K562 (cell line): ENCODE measurements around the gene HLA-DMB. TPM values are rescaled to one million over a fixed set of nuclear protein-coding genes. Genes with fewer than 3 reads are reported as not detected.

Experiments
- CBX5 ChIP-seq: IDR thresholded peaks from 2 replicates; pipeline ENCODE4 v1.6.1; 2014; ENCODE audit warnings: low read depth, borderline replicate concordance
- ELF1 ChIP-seq: fragments of 200-800 bp; sonication (Bioruptor generic); IDR thresholded peaks from 2 replicates; pipeline ENCODE4 v1.6.1; 2016; ENCODE audit warnings: missing genetic modification characterization, missing compliant biosample characterization
- HDAC8 ChIP-seq: fragments of 450-650 bp; IDR thresholded peaks from 2 replicates; pipeline ENCODE4 v1.6.1; 2016; ENCODE audit warnings: mild to moderate bottlenecking, missing genetic modification characterization, moderate library complexity, missing compliant biosample characterization
- KDM5B ChIP-seq: fragments of 200-600 bp; sonication (generic); IDR thresholded peaks from 2 replicates; pipeline ENCODE4 v1.6.1; 2012; ENCODE audit warnings: low read depth, mild to moderate bottlenecking, moderate library complexity, low read length, control low read depth, inconsistent platforms; ENCODE audit not compliant: insufficient replicate concordance
- LCOR ChIP-seq: sonication (generic); formaldehyde crosslinking; IDR thresholded peaks from 2 replicates; pipeline ENCODE4 v1.8.0; 2022; ENCODE audit warnings: mild to moderate bottlenecking, missing genetic modification reagents
- MEIS2 ChIP-seq: fragments of 450-650 bp; IDR thresholded peaks from 2 replicates; pipeline ENCODE4 v1.6.1; 2014; ENCODE audit warnings: mild to moderate bottlenecking; ENCODE audit not compliant: partially characterized antibody
- NBN ChIP-seq: fragments of 450-650 bp; IDR thresholded peaks from 2 replicates; pipeline ENCODE4 v1.6.1; 2016; ENCODE audit warnings: low read depth, mild to moderate bottlenecking
- PRMT5 ChIP-seq: sonication (generic); formaldehyde crosslinking; IDR thresholded peaks from 2 replicates; pipeline ENCODE4 v1.5.0; 2020; ENCODE audit warnings: missing genetic modification reagents
- PRPF4 ChIP-seq: fragments of 200-400 bp; formaldehyde crosslinking; IDR thresholded peaks from one replicate; pipeline ENCODE4 v1.6.1; 2017; ENCODE audit warnings: low read length, low read depth, mild to moderate bottlenecking; ENCODE audit not compliant: insufficient read depth, poor library complexity, severe bottlenecking
- RREB1 ChIP-seq: fragments of 250-450 bp; sonication (Bioruptor Pico); IDR thresholded peaks from 2 replicates; pipeline ENCODE4 v1.4.0; 2020
- ZNF384 ChIP-seq: IDR thresholded peaks from 2 replicates; pipeline ENCODE4 v1.6.1; 2012; ENCODE audit warnings: low read depth, low read length, improper control_type of control experiment
- ZNF76 ChIP-seq: fragments of 250-450 bp; sonication (Bioruptor Pico); IDR thresholded peaks from 2 replicates; pipeline ENCODE4 v1.4.0; 2020; ENCODE audit warnings: mild to moderate bottlenecking, moderate library complexity, borderline replicate concordance
- polyA plus RNA-seq, 8 experiments: library from polyadenylated mRNA; depleted of rRNA in 4 of 8; stranded (reverse) in 5 of 8; unstranded in 3 of 8; fragments of >200 nt; fragmentation: Nextera tagmentation in 2 of 8; fragmentation: Illumina TruSeq in 1 of 8; extraction: Ambion mirVana in 2 of 8; extraction: Trizol in 1 of 8; gene quantifications; 2 replicates each; pipeline versions ENCODE4 v1.2.1 to v1.2.3, GENCODE V29; 2011 to 2014; ENCODE audit warnings: inconsistent platforms in 1 of 8, missing spikeins in 1 of 8
- total RNA-seq, 7 experiments: library from RNA; depleted of rRNA in 6 of 7; stranded (reverse); fragments of >200 nt in 6 of 7; fragmentation: Illumina TruSeq in 2 of 7; extraction: Trizol in 2 of 7; gene quantifications; 2 replicates each; pipeline versions ENCODE4 v1.2.1 to v1.2.3, GENCODE V29; 2011 to 2021; ENCODE audit warnings: low replicate concordance in 1 of 7
- TF ChIP-seq, protein P1 (sequence below): IDR thresholded peaks from 3 replicates; pipeline ENCODE4 v1.6.1; 2011; ENCODE audit warnings: borderline replicate concordance, mild to moderate bottlenecking; ENCODE audit not compliant: insufficient read length, insufficient read depth
- TF ChIP-seq, protein P2 (sequence below), 2 experiments: IDR thresholded peaks; 2 replicates each; pipeline ENCODE4 v1.6.1; 2011; ENCODE audit warnings: borderline replicate concordance in 1 of 2, control low read depth in 1 of 2, low read depth in 1 of 2, low read length in 1 of 2, mild to moderate bottlenecking in 1 of 2, mixed read lengths in 1 of 2, moderate library complexity in 1 of 2; ENCODE audit not compliant: insufficient read depth in 1 of 2, insufficient read length in 1 of 2, poor library complexity in 1 of 2, severe bottlenecking in 1 of 2; ENCODE audit errors: extremely low read depth in 1 of 2
- TF ChIP-seq, protein P3 (sequence below): fragments of 250-450 bp; sonication (Bioruptor Pico); IDR thresholded peaks from 2 replicates; pipeline ENCODE4 v1.8.0; 2021; ENCODE audit warnings: mild to moderate bottlenecking, moderate library complexity
- TF ChIP-seq, protein P4 (sequence below): sonication (generic); formaldehyde crosslinking; IDR thresholded peaks from 2 replicates; pipeline ENCODE4 v1.9.0; 2022; ENCODE audit warnings: mild to moderate bottlenecking, missing genetic modification reagents

HLA-DMB gene
- total and polyA plus RNA-seq, 9 of the 15 experiments (the other 6 are each of a cell fraction or from before 2014, with no cell fraction given), result 0.38 TPM; not detected in 8

DNA sequence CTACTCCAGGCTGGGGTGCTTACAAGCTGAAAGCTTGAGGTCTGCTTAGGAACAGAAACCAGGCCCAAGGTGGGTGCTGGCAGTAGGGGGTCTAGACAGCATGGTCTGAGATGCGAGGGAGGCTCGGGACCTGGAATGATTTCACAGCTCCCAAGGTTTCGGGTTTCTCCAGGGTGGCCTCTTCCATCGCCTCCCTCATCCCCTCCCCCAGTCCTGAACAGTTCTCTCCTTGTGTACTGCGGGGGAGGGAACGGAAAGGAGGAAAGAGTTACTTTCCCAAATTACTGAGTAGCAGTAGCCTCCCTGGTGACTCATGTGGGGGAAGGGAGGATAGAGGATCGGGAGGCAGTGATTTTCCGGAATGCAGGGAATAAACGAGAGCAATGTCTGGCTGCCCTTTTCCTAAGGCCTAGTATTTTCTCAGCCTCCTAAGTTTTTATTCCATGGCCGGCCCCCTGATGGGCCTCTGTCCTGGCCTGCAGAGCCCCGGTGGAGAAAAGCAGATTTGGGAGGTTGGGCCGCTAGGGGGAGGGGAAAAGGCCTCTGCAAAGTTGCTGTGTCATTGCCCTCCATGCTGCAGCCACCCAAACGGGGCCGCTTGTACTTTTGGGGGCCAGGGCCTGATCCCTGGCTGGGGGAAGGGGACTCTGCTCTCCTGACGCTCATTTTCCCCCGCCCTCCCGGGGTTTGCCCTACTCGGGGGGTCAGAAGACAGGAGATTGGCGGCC is 29.0 kb upstream of the HLA-DMB start (continued):
- TF ChIP-seq HDAC8 (tag) (peak; percentile 75), NBN (peak; percentile 86; the same call in 1 of the 2 replicates), ELF1 (tag) (no peak), RREB1 (CRISPR knock-in tag) (peak; percentile 11; the same call in 1 of the 2 replicates), PRMT5 (0 out of 2 replicates have a peak, but pooled peaks have one; percentile 74), LCOR (CRISPR knock-in tag) (peak; percentile 83), ZNF76 (CRISPR knock-in tag) (0 out of 2 replicates have a peak, but pooled peaks have one; percentile 14), KDM5B (peak; percentile 80), PRPF4 (peak; percentile 66), ZNF384 (0 out of 2 replicates have a peak, but pooled peaks have one; percentile 4), CBX5 (no peak), MEIS2 (no peak)
- TF ChIP-seq, protein P1, sequence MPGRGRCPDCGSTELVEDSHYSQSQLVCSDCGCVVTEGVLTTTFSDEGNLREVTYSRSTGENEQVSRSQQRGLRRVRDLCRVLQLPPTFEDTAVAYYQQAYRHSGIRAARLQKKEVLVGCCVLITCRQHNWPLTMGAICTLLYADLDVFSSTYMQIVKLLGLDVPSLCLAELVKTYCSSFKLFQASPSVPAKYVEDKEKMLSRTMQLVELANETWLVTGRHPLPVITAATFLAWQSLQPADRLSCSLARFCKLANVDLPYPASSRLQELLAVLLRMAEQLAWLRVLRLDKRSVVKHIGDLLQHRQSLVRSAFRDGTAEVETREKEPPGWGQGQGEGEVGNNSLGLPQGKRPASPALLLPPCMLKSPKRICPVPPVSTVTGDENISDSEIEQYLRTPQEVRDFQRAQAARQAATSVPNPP, result no peak
- TF ChIP-seq, protein P2, sequence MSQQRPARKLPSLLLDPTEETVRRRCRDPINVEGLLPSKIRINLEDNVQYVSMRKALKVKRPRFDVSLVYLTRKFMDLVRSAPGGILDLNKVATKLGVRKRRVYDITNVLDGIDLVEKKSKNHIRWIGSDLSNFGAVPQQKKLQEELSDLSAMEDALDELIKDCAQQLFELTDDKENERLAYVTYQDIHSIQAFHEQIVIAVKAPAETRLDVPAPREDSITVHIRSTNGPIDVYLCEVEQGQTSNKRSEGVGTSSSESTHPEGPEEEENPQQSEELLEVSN (IDR thresholded peaks at IDR 0.05; ENCODE audit: borderline replicate concordance in 1 of 2, extremely low read depth in 1 of 2, insufficient read depth in 1 of 2, insufficient read length in 1 of 2, low read depth in 1 of 2, low read length in 1 of 2, poor library complexity in 1 of 2, severe bottlenecking in 1 of 2), result peak; percentile 36 to 47
- TF ChIP-seq, protein P3, sequence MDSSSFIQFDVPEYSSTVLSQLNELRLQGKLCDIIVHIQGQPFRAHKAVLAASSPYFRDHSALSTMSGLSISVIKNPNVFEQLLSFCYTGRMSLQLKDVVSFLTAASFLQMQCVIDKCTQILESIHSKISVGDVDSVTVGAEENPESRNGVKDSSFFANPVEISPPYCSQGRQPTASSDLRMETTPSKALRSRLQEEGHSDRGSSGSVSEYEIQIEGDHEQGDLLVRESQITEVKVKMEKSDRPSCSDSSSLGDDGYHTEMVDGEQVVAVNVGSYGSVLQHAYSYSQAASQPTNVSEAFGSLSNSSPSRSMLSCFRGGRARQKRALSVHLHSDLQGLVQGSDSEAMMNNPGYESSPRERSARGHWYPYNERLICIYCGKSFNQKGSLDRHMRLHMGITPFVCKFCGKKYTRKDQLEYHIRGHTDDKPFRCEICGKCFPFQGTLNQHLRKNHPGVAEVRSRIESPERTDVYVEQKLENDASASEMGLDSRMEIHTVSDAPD (CRISPR knock-in tag), result 0 out of 2 replicates have a peak, but pooled peaks have one; percentile 13
- TF ChIP-seq, protein P4, sequence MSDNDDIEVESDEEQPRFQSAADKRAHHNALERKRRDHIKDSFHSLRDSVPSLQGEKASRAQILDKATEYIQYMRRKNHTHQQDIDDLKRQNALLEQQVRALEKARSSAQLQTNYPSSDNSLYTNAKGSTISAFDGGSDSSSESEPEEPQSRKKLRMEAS (CRISPR knock-in tag), result peak; percentile 9; the same call in 1 of the 2 replicates
